HAP-1 (cell line): ENCODE results near the gene REX1BD.

Source experiments
- DNase-seq, 2 experiments: peaks; one replicate each; pipeline ENCODE4 v3.0.0-alpha.2; 2016 to 2020; ENCODE audit warnings: low spot score in 2 of 2
- H3K27me3 ChIP-seq: fragments of 250-450 bp; sonication (Bioruptor Pico); 2 replicates; pipeline ENCODE4 v1.5.1; 2020; ENCODE audit warnings: low read depth, mild to moderate bottlenecking, moderate library complexity
- H3K36me3 ChIP-seq: fragments of 250-450 bp; sonication (Bioruptor Pico); replicated peaks from 2 replicates; pipeline ENCODE4 v1.5.1; 2020; ENCODE audit warnings: mild to moderate bottlenecking
- H3K4me1 ChIP-seq: fragments of 250-450 bp; sonication (Bioruptor Pico); 2 replicates; pipeline ENCODE4 v1.5.1; 2020; ENCODE audit warnings: mild to moderate bottlenecking
- H3K4me3 ChIP-seq: fragments of 250-450 bp; sonication (Bioruptor Pico); 2 replicates; pipeline ENCODE4 v1.5.1; 2020; ENCODE audit warnings: mild to moderate bottlenecking, moderate library complexity
- H3K9me3 ChIP-seq: fragments of 250-450 bp; sonication (Bioruptor Pico); 2 replicates; pipeline ENCODE4 v1.5.1; 2020; ENCODE audit warnings: mild to moderate bottlenecking, moderate library complexity
- in situ Hi-C: fragments of 300-500 bp; cut with MboI; formaldehyde crosslinking; loops from 3 replicates; pipeline ENCODE4 v1.14.3; 2020; ENCODE audit warnings: low sequenced_read_pairs, inconsistent platforms, mixed read lengths

Gene REX1BD

GRCh38 chr19:18603255-18603957 is 14.8 kb downstream of the REX1BD start:
- in situ Hi-C loops, result no loop called here
- H3K36me3 ChIP-seq, result no peaks in the 10 kb centered on the region
- H3K4me1 ChIP-seq, result no peaks in the 10 kb centered on the region
- no peaks in the 10 kb centered on the region for H3K9me3 ChIP-seq
- DNase-seq, result no peak
- no peak overlapping the region for H3K4me3 ChIP-seq
- H3K27me3 ChIP-seq, result peaks cover 34% of the 10 kb centered on the region

GRCh38 chr19:18603958-18604819 is 15.6 kb downstream of the REX1BD start:
- Histone ChIP-seq H3K4me3 (no peak overlapping the region), H3K9me3 (no peaks in the 10 kb centered on the region), H3K27me3 (peaks cover 41% of the 10 kb centered on the region), H3K4me1 (no peaks in the 10 kb centered on the region), H3K36me3 (no peaks in the 10 kb centered on the region)
- DNase-seq, result no peak
- in situ Hi-C loops, result no loop called here

GRCh38 chr19:18604820-18605159 is 16.2 kb downstream of the REX1BD start:
- in situ Hi-C loops, result no loop called here
- no peak overlapping the region for H3K4me3 ChIP-seq
- H3K36me3 ChIP-seq, result no peaks in the 10 kb centered on the region
- no peak for DNase-seq
- H3K9me3 ChIP-seq, result no peaks in the 10 kb centered on the region
- H3K27me3 ChIP-seq, result peaks cover 47% of the 10 kb centered on the region
- no peaks in the 10 kb centered on the region for H3K4me1 ChIP-seq

GRCh38 chr19:18605196-18605545 is 16.6 kb downstream of the REX1BD start:
- H3K9me3 ChIP-seq, result no peaks in the 10 kb centered on the region
- H3K4me1 ChIP-seq, result no peaks in the 10 kb centered on the region
- in situ Hi-C loops, result no loop called here
- DNase-seq, result no peak
- no peaks in the 10 kb centered on the region for H3K36me3 ChIP-seq
- peak overlapping the region; percentile 27 for H3K4me3 ChIP-seq
- H3K27me3 ChIP-seq, result peaks cover 51% of the 10 kb centered on the region

- H3K9me3 ChIP-seq, result no peaks in the 10 kb centered on the region
- no peaks in the 10 kb centered on the region for H3K4me1 ChIP-seq
- DNase-seq, result peak in 1 of 2 experiments; percentile 28
- peaks cover 57% of the 10 kb centered on the region for H3K27me3 ChIP-seq
- no peaks in the 10 kb centered on the region for H3K36me3 ChIP-seq
- in situ Hi-C loops, result no loop called here
- H3K4me3 ChIP-seq, result peak overlapping the region; percentile 27
Observed at GRCh38 chr19:18605546-18606280, 17.1 kb downstream of the REX1BD start.

GRCh38 chr19:18606281-18607225 is 18.0 kb downstream of the REX1BD start, which contains the start of gene CRLF1:
Gene CRLF1 (minus strand): TSS chr19:18606799. CDS start chr19:18606656, 143 bp downstream.
- Histone ChIP-seq H3K9me3 (no peaks in the 10 kb centered on the region), H3K4me3 (peak within 1 kb of the TSS; percentile 27), H3K4me1 (peaks cover under 1% of the 10 kb centered on the region; the same call in 1 of the 2 replicates), H3K36me3 (no peaks in the 10 kb centered on the region), H3K27me3 (peaks cover 61% of the 10 kb centered on the region)
- DNase-seq, result no peak
- in situ Hi-C loops, result no loop called here

- peak overlapping the region; percentile 17 for H3K4me3 ChIP-seq
- DNase-seq, result peak in 1 of 2 experiments; percentile 41
- peaks cover 8% of the 10 kb centered on the region for H3K4me1 ChIP-seq
- in situ Hi-C loops, result no loop called here
- no peaks in the 10 kb centered on the region for H3K9me3 ChIP-seq
- H3K27me3 ChIP-seq, result peaks cover 70% of the 10 kb centered on the region
- H3K36me3 ChIP-seq, result no peaks in the 10 kb centered on the region
Observed at GRCh38 chr19:18607226-18608101, 18.9 kb downstream of the REX1BD start.

GRCh38 chr19:18608102-18608804 is 19.7 kb downstream of the REX1BD start:
- DNase-seq, result no peak
- Histone ChIP-seq H3K4me1 (peaks cover 8% of the 10 kb centered on the region), H3K4me3 (no peak overlapping the region), H3K27me3 (peaks cover 71% of the 10 kb centered on the region), H3K36me3 (no peaks in the 10 kb centered on the region), H3K9me3 (no peaks in the 10 kb centered on the region)
- in situ Hi-C loops, result no loop called here

GRCh38 chr19:18608805-18609716 is 20.5 kb downstream of the REX1BD start:
- Histone ChIP-seq H3K4me1 (peaks cover 8% of the 10 kb centered on the region), H3K27me3 (peaks cover 71% of the 10 kb centered on the region), H3K9me3 (no peaks in the 10 kb centered on the region), H3K4me3 (no peak overlapping the region), H3K36me3 (no peaks in the 10 kb centered on the region)
- in situ Hi-C loops, result no loop called here
- no peak for DNase-seq

GRCh38 chr19:18609717-18610051 is 21.1 kb downstream of the REX1BD start:
- no peak overlapping the region for H3K4me3 ChIP-seq
- in situ Hi-C loops, result no loop called here
- no peaks in the 10 kb centered on the region for H3K9me3 ChIP-seq
- H3K36me3 ChIP-seq, result no peaks in the 10 kb centered on the region
- H3K27me3 ChIP-seq, result peaks cover 65% of the 10 kb centered on the region
- no peak for DNase-seq
- H3K4me1 ChIP-seq, result peaks cover 8% of the 10 kb centered on the region

GRCh38 chr19:18610245-18610555 is 21.6 kb downstream of the REX1BD start:
- Histone ChIP-seq H3K9me3 (no peaks in the 10 kb centered on the region), H3K4me1 (peaks cover 8% of the 10 kb centered on the region), H3K36me3 (no peaks in the 10 kb centered on the region), H3K27me3 (peaks cover 60% of the 10 kb centered on the region), H3K4me3 (no peak overlapping the region)
- in situ Hi-C loops, result no loop called here
- DNase-seq, result no peak
